ENCODE measurements around the gene PRKCB.

DNA sequence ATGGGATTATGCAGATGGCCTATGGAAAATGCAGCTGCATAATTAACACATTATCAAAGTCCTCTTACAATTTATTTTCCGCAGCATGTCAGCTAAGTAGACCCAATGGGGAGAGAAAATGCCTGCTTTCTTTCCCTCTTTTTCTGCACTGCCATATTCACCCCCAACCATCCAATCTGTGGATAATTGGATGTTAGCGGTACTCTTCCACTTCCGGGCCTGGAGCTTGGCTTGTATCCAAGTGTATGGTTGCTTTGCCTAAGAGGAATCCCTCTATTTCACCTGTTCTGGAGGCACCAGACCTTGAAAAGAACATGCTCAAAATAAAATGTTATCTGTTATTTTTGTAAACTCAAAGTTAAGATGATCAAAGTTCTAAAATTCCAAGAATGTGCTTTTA, 379.2 kb downstream of the PRKCB start:
- TF ChIP-seq ZNF121 (tag by site-specific recombination; IDR thresholded peaks at IDR 0.05) (no peak), ZNF777 (tag by site-specific recombination; IDR thresholded peaks at IDR 0.05; ENCODE audit: borderline replicate concordance) (no peak), ZNF423 (tag by site-specific recombination; IDR thresholded peaks at IDR 0.05) (no peak)
- TF ChIP-seq, protein P1, sequence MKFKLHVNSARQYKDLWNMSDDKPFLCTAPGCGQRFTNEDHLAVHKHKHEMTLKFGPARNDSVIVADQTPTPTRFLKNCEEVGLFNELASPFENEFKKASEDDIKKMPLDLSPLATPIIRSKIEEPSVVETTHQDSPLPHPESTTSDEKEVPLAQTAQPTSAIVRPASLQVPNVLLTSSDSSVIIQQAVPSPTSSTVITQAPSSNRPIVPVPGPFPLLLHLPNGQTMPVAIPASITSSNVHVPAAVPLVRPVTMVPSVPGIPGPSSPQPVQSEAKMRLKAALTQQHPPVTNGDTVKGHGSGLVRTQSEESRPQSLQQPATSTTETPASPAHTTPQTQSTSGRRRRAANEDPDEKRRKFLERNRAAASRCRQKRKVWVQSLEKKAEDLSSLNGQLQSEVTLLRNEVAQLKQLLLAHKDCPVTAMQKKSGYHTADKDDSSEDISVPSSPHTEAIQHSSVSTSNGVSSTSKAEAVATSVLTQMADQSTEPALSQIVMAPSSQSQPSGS (tag by site-specific recombination; IDR thresholded peaks at IDR 0.05; ENCODE audit: low read depth) = no peak
- TF ChIP-seq, protein P2, sequence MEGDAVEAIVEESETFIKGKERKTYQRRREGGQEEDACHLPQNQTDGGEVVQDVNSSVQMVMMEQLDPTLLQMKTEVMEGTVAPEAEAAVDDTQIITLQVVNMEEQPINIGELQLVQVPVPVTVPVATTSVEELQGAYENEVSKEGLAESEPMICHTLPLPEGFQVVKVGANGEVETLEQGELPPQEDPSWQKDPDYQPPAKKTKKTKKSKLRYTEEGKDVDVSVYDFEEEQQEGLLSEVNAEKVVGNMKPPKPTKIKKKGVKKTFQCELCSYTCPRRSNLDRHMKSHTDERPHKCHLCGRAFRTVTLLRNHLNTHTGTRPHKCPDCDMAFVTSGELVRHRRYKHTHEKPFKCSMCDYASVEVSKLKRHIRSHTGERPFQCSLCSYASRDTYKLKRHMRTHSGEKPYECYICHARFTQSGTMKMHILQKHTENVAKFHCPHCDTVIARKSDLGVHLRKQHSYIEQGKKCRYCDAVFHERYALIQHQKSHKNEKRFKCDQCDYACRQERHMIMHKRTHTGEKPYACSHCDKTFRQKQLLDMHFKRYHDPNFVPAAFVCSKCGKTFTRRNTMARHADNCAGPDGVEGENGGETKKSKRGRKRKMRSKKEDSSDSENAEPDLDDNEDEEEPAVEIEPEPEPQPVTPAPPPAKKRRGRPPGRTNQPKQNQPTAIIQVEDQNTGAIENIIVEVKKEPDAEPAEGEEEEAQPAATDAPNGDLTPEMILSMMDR (tag by site-specific recombination; IDR thresholded peaks at IDR 0.05) = no peak

Data from HEK293 (cell line).